GM18505 (cell line): ENCODE measurements around the gene KHK.

Source experiments
- ATAC-seq: cut with Tn5 transposase; IDR thresholded peaks from one replicate; pipeline ENCODE4 v1.9.1; 2021; ENCODE audit not compliant: unreplicated experiment
- POLR2A ChIP-seq: IDR thresholded peaks from 4 replicates; pipeline ENCODE4 v1.6.1; 2011; ENCODE audit warnings: borderline replicate concordance; ENCODE audit not compliant: insufficient read depth, insufficient read length; ENCODE audit errors: extremely low read depth

KHK gene

DNA sequence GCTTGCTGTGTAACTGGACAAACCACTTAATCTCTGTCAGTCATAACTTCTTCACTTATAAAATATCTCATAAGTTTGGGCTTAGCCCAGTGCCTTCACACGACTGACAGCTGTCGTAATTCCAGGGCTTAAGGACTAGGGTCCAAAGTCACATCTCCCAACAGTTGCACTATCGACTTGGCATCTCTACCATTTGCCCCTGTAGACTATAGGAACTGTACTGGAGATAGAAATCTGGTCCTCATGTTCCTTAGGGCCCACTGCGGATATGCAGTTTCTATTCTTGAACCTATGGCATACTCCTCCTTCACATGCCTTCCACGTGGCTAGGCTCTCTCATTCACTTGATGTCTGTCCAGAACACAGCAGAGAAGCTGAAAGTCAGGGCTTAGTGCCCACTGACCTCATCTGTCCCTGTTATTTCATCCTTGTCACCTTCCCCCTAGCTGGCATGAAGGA is 39.7 kb downstream of the KHK start:
- no peak for TF ChIP-seq POLR2A
- ATAC-seq: no peak

DNA sequence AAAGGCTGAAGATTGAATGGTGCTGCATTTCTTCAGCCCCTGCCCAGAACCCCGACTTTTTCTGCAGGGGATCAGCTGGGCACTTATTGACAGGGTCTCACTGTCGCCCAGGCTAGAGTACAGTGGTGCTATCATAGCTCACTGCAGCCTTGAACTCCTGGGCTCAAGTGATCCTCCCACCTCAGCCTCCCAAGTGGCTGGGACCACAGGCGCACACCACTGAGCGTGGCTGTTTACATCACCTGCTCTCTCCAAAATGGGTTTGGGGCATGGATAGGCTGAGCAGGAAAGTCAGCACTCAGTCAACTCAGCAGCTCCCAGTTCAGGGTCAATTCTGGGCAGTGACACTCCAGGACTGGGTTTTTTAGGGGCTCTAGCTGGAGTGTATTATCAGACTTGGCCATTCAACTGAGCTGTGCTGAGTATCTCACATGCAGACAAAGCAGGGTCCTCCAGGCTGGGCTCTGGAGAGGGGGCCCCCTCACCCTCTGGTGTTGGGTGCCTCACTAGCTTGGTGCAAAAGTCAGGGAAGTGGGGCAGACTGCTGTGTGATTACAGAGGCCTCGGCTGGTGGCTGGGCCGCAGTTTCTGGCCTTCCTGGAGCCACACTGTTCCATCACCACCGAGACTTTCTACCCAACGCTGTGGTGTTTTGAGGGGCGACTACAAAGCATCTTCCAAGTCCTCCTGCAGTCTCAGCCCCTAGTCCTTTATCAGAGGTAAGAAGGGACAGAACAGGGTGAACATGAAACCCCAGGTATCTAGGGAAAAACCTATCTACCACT is 41.5 kb downstream of the KHK start:
- TF ChIP-seq POLR2A: no peak
- ATAC-seq: no peak

DNA sequence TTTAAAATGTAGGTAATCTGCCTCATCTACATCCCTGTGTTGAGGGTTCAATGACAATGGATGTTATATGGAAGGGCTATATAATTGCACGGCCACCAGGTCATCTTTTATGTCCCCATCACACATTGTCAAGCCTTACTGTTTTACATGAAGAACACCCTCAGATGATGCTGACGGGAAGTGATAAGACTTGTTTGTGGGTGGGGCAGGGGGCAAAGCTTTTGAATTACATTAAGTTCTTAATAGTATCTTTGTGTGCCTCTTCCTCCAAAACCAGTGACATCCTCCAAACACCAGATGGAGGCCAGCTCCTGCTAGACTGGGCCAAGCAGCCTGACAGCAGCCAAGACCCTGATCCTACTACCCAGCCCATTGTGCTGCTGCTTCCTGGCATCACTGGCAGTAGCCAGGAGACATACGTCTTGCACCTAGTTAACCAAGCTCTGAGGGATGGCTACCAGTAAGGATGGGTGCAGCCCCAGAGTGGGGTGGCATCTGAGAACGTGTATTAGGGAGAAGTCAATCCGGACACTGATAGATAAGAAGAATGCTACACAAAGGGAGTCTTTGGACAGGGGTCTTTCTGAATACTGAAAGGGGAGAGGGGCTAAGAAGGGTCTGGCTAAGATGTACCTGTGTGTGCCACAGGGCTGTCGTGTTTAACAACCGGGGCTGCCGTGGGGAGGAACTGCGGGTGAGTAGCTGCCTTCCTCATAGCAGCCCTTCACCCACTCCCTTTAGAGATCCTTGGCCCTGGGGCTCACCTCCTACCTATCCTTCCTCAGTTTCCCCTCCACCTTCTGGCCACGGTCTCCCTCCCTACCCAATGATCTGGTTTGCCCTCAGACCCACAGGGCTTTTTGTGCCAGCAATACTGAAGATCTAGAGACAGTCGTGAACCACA is 42.3 kb downstream of the KHK start:
- ATAC-seq: no peak
- no peak for TF ChIP-seq POLR2A

DNA sequence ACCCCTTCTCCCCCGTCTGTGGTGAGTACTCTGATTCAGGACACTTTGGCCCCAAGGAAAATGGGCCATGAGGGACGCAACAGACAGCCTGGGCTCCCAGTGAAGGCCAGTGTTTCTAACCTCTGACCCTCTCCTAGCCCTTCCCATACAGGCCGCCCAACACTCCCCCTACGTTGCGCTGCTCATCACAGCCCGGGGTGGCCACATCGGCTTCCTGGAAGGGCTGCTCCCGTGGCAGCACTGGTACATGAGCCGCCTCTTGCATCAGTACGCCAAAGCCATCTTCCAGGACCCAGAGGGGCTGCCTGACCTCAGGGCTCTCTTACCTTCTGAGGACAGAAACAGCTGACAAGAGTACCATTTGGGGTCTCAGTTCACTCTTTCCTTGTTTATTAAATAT is 43.8 kb downstream of the KHK start:
- ATAC-seq: no peak
- TF ChIP-seq POLR2A: no peak

DNA sequence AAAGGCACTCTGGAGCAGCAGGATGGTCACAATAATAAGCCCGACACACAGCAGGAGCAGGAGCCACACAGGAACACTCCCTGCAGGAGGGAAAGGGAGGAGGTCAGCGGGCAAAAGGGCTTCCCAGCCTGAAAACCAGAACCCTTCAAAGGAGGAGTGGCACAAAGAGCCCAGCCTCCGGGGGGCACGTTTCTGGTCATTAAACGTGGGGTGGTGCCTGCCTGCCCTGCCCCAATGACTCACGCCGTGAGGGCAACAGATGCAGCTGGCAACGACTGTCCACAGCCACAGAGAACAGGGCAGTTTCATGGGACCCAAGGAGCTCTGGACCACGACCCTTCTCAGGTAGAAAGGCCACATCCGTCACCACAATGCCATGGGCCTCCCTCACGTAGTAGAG is 44.9 kb downstream of the KHK start:
- no peak for ATAC-seq
- TF ChIP-seq POLR2A: no peak

DNA sequence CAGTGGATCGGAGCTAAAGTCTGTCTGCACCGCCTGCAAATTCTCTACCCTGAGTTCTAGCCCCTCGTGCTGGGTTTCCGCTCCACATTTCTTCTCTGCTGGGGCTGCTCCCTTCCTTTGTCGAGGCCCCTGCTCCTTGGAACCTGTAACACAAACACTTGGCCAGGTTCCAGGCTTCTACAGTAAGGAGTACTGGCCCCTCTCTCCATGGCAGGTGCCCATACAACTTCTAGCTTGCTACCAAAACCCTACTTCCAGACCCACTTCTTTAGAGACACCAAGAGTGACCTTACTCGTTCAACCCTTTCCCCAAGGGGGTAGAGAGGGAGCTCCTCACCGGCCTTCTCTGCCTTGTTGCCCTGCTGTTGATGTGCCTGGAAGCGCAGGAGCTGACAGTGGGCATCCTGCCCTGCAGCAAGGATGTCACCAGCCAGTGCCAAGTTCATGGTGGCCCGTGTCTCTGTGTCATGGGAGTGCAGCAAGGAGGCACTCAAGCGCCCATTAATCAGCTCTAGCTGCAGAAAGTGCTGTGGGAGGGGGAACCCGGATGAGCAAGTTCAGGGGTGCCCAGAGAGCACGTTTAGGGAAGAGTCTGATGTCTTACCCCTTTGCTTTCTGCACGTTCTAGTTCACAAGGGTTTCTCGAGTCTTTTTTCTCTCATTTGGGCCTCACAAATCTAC is 46.8 kb downstream of the KHK start:
- no peak for ATAC-seq
- no peak for TF ChIP-seq POLR2A

DNA sequence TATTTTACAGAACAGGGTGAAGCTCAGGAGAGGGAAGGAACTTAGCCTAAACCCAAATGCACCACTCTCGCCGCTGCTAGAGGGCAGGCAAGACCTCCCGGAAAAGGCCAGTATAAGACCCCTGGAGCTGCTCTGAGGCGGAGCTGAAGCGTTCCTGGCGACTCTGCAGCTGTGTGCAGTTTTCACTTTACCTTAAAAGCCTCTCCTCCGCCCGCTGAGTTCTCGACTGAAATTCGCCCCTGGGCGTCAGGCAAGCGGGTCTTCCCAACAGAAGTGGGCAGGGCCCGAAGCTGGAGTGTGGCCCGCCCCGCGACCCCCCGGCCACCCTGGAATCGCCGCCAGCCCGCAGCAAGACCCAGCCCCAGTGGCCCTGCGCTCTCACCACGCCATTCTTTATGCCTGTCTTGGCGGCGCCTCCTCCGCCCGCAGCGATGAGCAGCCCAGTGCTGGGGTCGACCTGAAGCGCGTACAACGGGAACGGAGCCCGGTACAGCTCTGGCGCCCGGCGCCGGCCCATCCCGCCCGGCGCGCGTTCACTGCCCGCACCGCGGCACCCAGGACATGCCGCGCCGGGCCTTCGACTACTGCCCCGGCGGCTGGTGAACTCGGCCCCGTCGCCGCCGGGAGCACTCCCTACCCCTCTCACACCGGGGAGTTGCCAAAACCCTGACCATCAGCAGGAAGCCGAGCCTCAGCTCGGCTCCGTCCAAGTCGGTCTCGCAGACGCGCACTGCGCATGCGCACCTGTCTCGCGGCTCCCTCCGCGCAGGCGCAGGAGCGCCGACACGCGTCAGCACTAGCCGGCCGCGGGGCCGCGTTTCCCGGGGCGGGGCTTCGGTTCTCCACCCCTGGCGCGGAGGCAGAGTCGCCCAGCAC is 47.6 kb downstream of the KHK start, which contains the start of gene PREB:
PREB (minus strand) TSS at position 732 of the 876 bp plus-strand sequence; CDS start at position 517, 215 bp downstream.
- peak; percentile 94 for TF ChIP-seq POLR2A
- peak; percentile 71 for ATAC-seq

DNA sequence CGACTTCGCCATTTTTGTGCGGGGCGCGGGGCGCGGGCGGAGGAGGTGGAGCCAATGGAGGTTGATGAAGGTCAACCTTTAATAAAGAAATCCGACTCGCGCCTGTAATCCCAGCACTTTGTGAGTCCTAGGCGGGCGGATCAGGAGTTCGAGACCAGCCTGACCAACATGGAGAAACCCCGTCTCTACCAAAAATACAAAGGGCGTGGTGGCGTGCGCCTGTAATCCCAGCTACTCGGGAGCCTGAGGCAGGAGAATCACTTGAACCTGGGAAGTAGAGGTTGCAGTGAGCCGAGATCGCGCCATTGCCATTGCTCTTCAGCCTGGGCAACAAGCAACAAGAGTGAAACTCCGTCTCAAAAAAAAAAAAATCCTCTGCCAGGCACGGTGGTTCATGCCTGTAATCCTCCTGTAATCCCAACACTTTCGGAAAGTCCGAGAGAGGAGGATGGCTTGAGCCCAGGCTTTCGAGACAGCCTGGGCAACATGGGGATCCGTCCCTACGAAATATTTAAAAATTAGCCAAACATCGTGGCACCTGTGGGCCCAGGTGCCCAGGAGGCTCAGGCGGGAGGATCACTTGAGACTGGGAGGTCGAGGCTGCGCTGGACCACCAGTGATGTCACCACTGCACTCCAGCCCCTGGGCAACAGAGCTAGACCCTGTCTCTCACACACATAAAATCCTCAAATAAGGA is 48.4 kb downstream of the KHK start:
- ATAC-seq: no peak

DNA sequence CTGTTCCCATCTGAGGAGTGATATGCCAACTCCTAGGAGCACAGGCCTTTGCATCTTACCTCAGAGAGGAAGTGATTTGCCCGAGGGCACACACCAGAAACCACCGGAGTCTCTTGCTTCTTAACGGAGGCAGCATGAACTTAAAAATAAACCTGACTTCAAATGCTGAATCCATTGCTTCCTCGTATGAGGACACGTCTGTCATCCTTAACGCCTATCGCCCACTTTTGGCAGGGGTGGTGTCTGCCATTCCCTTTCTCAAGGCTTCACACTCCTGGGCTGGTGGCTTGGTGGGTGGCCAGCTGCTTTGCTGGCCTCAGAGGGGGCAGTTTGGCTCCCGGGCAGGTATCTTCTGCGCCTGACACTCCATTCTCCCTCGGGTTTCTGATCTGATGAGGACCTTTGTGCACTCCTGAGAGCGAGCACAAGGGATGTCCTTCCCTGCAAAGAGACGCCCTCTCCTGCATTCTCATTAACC is 48.9 kb downstream of the KHK start:
- no peak for ATAC-seq
- TF ChIP-seq POLR2A: no peak

More for the DNA sequence above, 48.4 kb downstream of the KHK start:
- no peak for TF ChIP-seq POLR2A

DNA sequence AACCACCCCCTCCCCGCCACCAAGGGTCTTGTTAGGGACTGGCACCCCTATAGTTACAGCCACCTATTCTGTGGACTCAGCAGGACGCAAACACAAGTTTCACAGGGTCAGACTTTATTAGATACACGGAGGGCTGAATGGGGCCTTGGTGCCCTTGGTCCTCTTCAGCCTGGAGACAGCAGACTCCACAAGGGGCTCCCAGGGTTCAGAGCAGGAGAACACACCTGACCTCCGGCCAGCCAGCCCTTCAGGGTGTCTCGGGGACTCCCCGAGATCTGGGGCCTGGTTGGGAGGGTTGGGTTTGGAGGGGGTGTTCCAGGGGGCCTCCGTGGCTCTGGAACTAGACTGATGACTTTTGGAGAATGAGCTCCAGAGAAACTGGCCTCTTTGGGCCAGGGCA is 50.2 kb downstream of the KHK start:
- no peak for ATAC-seq
- TF ChIP-seq POLR2A: no peak

DNA sequence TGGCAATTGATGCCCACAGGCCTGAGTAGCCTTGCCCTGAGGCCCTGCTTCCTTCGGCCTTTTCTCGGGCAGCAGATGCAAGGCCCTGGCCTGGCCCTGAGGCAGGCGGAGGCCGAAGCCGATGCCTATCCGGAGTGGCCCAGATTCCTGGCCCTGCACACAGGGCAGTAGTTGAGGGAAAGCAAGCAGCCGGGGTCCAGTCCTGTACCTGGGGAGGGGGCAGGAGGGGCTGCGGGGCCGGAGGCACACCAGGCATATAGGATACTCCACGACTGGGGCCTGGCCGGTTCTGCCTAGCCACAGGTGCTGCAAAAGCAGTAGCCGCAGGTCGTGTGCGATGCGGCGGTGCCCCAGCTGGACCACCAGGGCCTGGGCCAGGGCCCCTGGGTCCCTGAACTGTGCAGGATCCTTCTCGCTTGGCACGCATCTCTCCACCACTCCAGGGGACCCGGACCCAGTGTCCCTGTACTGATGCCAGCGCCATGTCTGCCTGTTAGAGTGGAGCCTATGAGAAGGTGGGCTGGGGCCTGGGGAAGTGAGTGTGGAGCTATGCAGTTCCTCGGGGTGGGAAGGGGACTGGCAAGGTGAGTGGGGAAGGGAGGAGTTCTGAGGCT is 50.9 kb downstream of the KHK start:
- ATAC-seq: no peak
- no peak for TF ChIP-seq POLR2A
